GM18502 (cell line): ENCODE measurements around the gene MX2.

Experiments used
- ATAC-seq: cut with Tn5 transposase; IDR thresholded peaks from one replicate; pipeline ENCODE4 v1.9.1; 2021; ENCODE audit warnings: mild to moderate bottlenecking; ENCODE audit not compliant: unreplicated experiment, poor library complexity

MX2 gene

GRCh38 chr21:41363370-41364270 lies 1.8 kb downstream of the MX2 start:
- ATAC-seq: no peak

DNA sequence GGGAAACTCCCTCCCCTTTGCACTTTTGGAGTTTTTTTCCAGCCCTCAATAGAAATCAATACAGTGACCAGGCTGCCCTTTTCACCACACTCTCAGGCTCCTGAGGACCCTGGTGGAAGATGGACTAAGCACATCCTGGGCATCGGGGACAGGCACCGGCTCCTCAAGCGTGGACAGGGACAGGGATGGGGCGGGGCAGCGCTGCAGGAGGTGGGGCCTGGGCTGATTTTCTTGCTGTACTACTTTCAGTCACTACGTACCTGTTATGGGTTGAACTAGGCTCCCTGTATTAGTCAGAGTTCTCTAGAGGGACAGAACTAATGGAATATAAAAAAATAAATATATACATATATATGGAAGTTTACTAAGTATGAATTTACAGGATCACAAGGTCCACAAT lies 2.5 kb downstream of the MX2 start:
- ATAC-seq: no peak

DNA sequence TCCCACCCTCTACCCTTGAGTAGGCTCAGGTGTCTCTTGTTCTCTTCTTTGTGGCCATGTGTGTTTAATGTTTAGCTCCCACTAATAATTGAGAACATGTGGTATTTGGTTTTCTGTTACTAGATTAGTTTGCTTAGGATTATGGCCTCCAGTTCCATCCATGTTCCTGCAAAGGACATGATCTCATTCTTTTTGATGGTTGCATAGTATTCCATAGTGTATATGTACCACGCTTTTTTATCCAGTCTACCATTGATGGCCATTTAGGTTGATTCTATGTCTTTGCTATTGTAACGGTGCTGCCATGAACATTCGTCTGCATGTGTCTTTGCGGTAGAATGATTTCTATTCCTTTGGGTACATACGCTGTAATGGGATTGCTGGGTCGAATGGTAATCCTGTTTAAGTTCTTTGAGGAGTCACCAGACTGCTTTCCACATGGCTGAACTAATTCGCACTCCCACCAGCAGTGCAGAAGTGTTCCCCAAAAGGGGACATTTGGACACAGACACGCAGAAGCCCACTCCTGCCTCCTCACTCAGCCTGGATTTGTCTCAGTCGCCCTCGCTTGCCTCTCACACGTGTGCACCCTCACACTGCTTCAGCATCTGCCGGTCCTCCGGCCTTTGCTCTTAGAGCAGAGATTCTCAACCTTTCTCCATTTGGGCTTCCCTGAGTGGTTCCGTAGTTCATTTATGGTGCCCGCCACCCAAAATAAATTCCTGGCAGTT lies 3.7 kb downstream of the MX2 start:
- ATAC-seq: no peak

GRCh38 chr21:41366522-41367151 lies 4.8 kb downstream of the MX2 start:
- ATAC-seq: no peak

GRCh38 chr21:41367301-41367944 lies 5.6 kb downstream of the MX2 start:
- peak; percentile 21 for ATAC-seq

DNA sequence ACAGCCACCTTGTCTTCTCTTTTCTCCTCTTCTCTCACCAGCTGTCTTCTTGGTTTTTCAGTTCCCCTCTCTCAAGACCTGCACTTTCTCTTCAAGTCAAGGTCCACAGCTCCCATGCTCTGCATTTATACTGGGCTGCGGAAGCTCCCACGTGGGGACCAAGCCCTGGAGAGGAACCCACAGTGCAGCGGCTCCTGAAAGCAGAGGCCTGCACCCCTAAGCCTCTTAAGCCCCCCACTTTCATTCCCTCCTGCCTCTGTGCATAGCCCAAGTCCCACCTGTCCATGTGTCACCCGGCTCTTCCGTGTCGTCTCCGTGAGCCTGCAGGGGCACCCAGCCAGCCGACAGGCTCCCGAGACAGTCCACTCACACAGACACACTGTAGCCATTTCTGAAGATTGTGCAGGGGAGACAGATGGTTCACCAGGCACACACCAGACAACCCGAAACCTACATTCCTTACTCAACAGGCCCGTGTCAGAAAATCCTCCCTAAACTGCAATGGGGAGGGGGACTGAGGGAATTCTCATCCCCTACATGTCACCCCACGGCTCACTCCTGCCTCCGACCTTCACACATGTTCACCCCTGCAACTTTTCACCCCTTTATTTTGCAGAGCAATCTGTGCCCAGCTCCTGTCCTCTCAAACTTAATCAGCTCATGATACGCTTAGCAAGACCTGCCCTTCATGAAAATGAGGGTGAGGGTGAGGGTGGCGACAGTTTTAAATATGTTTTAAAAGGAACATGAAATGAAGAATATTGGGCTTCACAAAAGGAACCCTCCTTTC lies 6.3 kb downstream of the MX2 start:
- peak; percentile 60 for ATAC-seq

- no peak for ATAC-seq
Measured at GRCh38 chr21:41368735-41369104, 6.9 kb downstream of the MX2 start.

DNA sequence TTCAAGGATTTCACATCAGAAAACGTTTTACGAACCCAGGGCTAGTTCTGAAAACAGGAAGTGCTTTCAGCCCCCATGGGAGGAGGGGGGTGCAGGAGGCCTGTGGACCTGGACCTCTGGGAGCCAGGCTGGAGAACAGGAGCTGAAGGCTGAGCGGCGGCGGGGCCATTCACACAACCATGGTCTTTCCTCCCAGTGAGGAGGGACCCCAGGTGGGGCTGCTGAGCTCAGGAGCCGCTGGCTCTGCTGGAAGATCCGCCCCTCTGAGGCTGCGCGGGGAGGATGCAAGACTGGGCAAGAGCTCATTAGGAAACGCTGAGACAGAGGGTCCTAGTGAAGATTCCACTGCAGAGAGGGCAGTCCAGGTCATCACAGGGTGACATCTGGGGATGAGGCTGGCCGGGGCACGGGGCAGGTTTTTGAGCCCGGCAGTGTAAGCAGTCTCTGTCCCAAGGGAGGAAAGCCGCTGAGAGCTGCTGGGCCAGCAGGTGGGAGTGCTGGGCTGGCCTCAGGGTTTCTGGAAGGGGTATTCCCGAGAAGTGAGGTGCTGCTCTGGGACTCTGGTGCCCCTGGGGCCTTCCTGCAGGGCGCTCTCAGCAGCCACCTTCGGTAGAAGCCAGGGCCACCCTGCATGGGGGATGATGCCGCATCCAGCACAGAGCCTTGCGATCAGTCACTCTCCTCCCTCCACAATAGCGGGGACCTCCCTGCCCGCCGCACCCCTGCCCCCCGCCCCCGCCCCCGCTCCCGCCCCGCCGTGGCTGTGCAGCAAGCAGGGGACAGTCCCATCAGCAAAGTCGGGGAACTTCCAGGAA lies 7.5 kb downstream of the MX2 start:
- ATAC-seq: peak; percentile 38

DNA sequence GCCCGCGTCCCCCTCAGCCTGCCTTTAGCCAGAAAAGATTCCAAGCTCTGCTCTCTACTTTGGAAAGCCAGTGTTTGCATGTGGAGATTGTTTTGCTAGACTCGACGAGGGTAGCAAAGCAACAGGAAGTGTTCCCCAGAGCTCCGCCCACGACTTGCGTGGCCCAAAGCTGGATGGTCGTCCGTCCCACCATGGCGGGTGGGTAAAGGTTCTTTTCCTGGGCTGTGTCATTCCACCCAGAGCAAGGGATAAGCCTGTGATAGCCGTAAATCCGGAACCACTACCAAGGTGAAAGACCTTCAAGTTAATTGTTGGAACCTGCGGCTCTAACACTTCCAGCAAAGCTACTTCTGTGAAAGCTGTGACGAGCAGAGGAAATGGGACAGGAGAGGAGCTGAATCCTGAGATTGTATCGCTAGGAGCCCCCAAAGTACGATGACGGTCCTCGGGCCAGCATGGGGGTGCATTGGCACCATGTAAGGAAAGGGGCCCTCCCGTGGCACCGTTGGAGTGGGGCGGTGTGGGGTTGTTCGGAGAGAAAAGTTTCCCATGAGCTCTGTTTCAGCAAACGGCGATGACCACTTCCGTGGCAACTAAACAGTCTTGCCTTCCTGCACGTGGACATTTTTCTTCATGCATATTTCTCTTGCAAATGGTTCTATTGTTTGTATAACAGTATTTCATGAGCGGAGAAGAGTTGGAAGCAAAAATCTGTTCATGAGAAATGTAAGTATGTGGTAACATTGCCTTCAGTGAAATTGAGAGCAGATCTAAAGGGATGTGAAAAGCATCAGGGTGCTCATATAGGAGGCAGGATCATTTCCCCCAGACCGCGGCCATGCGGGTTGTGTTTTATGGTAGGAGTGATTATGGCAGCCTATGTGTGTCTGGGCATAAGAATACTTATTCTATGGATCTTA lies 8.4 kb downstream of the MX2 start:
- ATAC-seq: peak; percentile 6

- ATAC-seq: no peak
Measured at GRCh38 chr21:41370840-41371684, 9.2 kb downstream of the MX2 start.

- ATAC-seq: no peak
Measured at GRCh38 chr21:41371685-41372030, 9.8 kb downstream of the MX2 start.

- no peak for ATAC-seq
Measured at GRCh38 chr21:41373253-41373652, 11.4 kb downstream of the MX2 start.

- no peak for ATAC-seq
Measured at GRCh38 chr21:41373763-41374162, 11.9 kb downstream of the MX2 start.

GRCh38 chr21:41374177-41374712 lies 12.4 kb downstream of the MX2 start:
- no peak for ATAC-seq

DNA sequence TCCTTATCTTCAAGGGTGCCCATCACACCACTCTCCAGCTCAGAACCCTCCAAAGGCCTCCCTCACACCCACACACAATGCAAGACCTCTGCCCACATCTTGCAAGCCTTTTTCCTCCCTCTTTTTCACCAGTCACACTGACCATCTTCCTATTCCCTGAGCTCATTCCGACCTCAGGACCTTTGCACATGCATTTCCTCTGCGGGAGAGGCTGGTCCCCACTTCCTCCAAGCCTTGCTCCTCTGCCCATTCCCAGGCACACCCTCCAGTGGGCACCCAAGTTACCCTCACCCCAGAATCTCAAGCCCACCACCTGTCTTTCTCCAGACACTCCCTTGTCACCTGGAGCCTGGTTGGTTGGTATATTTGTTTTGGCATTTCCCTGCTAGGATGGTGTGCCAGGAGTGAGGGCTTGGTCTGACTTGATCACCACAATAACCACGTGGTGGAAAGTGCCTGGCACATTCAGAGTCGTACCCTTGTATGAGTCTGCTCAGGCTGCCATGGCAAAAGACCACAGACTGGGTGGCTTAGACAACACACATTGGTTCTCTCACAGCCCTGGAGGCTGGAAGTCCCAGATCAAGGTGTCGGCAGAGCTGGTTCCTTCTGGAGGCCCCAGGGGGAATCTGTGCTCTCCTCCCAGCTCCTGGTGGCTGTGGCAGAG lies 13.2 kb downstream of the MX2 start:
- ATAC-seq: no peak

DNA sequence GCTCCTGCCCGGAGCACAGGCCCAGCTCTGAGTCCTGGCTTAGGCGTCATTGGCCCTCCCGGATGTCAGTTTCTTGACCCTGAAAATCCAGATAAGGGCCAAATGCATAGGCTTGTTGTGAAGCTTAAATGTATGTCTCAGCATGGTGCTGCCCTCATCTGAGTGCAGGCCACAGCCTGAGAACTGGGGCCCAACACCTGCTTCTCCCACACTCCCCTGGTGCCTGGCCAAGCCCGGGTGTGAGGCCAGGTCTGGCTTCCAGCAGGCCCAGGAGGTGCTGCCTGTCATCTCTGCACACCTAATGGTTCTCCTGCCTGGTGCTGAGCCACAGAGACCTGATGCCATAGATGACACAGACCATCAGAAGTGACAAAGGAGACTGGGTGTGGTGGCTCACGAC lies 14.0 kb downstream of the MX2 start:
- no peak for ATAC-seq

DNA sequence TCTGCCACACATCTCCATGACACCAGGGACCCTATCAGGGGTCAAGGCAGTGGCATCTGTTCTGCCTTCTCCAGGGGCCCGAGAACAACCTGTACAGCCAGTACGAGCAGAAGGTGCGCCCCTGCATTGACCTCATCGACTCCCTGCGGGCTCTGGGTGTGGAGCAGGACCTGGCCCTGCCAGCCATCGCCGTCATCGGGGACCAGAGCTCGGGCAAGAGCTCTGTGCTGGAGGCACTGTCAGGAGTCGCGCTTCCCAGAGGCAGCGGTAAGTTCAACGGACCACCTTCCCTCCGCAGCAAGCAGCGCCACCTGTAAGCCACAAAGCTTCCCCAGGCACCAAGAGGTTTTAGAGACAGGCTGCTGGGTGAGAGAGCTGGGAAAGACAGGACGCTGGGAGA lies 15.9 kb downstream of the MX2 start:
- ATAC-seq: no peak
